Eye (tissue), 1 donor: ENCODE results near the gene SLC66A1.
"Not testable (repeated sequence)": the region's sequence is repeated elsewhere in the genome, so short reads cannot be mapped to it uniquely, and the experiment has no call there.

ENCODE experiments used
- DNase-seq: peaks from one replicate; pipeline ENCODE4 v3.0.0-alpha.2; 2015

The SLC66A1 gene, protein sequence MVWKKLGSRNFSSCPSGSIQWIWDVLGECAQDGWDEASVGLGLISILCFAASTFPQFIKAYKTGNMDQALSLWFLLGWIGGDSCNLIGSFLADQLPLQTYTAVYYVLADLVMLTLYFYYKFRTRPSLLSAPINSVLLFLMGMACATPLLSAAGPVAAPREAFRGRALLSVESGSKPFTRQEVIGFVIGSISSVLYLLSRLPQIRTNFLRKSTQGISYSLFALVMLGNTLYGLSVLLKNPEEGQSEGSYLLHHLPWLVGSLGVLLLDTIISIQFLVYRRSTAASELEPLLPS

DNA sequence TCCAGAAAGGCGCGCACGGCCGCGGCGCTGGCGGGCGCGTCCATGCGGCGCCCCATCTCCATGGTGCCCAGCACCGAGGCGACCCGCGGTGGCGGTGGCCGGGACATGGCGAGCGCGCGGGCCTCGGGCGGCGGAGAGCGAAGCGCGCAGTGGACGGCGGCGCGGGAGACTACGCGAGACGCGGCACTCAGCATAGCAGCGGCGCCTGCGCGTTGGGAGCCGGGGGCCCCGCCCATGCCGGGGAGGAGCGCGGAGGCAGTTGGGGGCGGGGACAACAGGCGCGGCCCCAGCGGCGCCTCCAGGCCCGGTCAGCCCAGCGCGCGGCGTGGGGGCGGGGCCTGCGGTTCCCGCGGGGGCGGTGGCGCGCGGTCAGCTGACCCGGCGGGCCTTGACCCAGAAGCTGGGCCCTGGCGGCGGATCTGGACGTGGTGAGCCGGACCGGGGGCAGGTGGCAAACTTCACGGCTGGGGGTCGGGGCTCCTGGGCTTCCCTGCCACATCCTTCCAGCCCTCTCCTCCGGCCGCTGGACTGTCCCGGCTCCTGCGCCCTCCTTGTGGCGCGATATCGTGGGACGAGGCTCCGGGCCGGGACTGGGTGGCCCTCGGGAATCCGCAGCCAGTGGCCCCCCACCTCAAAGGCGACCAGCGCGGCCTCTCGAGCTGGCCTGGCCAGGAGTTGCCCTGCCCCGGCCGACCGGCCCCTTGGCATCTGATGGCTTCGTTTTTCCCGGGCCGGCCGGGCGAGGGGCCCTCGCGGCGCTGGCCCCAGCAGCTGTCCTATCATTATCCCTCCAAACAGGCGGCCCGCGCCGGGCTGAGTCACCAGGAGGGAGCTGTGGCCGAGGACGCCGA is at the start of gene SLC66A1, which contains the start of gene AKR7A2:
SLC66A1 (plus strand) TSS at position 396 of the 851 bp plus-strand sequence. CDS start 5,352 bp downstream, outside the sequence.
AKR7A2 (minus strand) TSS at position 214 of the 851 bp plus-strand sequence; CDS start at position 194, 20 bp downstream.
- DNase-seq: peak; percentile 97

DNA sequence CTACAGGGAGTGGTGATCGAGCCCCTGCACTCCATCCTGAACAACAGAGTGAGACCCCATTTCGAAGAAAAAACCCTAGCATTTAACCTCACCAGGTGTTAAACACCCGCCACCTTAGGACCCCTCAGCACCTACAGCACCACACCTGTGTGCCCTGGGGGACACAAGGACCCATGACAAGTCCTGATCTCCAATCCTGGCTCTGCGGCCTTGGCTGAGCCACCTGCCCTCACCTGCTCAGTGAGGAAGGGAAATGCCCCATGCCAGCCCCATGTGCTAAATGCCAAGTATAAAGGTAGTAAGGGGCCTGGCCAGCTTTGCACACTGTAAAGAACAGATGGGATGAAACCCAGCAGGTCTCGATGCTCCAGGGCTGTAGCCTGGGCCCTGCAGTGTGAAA is 49.4 kb upstream of the SLC66A1 start:
- no peak for DNase-seq

DNA sequence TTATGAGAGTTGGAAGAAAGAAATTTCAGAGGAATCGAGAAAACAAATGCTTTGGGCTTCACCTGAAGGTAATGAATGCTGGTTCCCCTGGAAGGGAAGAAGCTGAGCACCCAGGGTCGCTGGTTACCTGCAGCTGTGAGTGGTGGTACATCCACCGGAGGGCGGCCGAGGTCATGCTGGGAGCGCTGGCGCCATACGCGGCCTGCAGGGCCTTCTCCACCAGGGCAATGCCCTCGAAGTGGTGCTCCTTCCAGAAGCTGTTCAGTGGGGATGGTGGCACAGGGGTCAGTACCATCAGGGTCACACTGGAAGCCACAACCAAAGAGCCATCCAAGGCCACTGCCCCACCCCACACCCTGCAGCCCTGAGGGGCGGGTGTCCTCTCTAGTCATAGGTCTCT is 43.7 kb upstream of the SLC66A1 start:
- DNase-seq: no peak

DNA sequence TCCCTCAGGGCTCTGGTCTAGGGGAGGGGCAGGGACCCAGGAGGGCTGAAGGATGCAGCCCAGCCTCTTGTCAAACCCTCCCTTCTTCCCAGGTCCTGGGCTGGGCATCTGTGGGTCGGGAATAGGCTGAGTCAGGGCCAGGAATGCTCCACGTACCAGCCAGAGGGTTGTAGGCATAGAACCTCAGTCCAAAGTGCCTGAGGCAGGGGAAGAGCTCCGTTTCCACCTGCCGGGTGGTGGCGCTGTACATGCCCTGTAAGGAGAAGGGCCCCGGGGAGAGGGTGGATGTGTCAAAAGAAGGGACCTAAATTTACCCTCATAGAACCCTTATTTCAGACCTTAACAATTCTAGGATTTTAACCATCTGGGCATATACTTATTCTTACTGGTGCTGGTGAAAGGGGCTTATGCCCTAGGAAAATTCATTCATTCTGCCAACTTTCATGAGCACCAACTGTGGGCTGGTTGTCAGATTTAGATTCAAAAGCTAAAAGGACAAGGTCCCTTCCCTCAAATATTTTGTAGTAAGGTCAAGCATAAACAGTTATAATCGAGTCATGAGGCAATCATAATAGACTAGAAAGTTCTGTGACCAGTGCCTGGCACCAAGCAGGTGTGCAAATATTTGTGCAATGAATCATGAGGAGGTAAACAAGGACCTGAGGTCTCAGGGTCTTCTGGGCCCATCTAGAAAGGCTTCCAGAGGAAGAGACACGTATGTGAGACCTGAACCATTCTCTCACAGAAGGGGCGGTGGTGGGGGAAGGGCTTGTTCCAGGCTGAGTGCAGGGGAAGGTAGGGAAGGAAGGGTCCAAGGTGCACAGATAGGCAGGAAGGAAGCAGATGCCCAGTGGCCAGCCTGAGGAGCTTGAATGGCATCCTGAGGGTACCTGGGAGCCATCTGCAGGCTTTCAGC is 42.4 kb upstream of the SLC66A1 start:
- DNase-seq: not testable (repeated sequence)

DNA sequence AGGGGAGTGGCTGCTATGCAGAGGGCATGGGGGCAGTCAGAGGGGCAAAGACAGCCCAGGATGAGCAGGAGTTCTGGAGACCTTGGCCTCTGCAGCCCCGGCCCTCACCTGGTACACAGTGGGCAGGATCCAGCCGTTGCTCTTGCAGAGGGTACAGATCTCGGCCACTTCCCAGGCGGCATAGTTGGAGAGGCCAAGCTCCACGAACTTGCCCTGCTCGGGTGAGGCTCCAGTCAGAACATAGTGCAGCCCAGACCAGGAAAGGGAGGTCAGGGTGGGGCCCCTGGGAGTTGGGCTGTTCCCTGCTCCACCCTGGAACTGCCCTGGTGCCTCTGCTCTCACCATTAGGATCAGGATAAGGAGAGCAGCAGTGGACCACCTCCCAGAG is 41.8 kb upstream of the SLC66A1 start:
- DNase-seq: not testable (repeated sequence)

DNA sequence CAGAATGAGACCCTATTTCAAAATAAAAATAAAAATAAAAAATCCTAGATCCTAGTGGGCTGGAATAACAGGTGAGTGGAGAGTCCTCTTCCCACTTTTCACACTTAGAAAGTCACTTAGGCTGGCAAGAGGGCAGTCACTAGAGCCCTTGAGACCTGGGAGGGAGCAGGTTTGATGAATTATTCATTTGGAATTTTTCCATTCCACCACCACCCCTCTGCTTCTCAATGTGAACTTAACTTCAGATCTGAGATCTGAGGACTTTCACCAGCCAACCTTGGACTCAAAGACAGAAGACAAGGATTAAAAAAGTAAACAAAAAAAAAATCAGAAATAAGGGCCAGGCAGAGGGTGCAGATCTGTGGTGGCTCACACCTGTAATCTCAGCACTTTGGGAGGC is 40.1 kb upstream of the SLC66A1 start:
- DNase-seq: no peak

DNA sequence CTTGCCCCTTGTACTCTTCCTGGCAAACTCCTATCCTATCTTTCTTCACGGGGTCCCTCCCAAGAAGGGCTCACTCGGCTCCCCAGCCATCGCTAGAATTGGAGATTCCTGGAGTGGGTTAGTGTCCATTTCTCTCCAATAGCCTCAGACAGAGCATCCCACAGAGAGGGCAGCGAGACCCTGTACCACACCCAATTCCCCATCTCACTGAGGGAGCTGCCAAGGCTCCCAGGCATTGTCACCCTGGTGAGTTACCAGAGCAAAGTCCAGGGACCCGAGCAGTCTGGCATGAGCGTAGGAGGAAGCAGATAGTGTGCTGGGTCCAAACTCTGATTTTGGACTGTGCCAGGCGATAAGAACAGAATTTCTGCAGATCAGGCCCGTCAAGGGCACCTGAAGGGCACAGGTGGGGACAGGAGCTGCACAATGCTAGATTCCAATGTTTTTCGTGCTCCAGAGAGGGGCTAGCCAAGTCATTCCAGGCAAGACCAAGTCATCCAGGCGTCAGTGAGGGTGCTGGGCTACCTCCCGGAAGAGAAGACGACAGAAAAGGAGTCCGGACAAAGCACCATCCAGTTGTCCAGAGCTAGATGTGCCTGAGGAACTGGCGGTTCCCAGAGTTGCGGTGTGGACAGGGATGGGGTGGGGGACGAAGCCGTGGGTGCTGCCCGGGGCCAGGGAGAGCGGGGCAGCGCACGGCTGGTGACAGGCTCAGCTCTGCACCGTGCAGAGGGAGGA is 38.9 kb upstream of the SLC66A1 start:
- DNase-seq: no peak

DNA sequence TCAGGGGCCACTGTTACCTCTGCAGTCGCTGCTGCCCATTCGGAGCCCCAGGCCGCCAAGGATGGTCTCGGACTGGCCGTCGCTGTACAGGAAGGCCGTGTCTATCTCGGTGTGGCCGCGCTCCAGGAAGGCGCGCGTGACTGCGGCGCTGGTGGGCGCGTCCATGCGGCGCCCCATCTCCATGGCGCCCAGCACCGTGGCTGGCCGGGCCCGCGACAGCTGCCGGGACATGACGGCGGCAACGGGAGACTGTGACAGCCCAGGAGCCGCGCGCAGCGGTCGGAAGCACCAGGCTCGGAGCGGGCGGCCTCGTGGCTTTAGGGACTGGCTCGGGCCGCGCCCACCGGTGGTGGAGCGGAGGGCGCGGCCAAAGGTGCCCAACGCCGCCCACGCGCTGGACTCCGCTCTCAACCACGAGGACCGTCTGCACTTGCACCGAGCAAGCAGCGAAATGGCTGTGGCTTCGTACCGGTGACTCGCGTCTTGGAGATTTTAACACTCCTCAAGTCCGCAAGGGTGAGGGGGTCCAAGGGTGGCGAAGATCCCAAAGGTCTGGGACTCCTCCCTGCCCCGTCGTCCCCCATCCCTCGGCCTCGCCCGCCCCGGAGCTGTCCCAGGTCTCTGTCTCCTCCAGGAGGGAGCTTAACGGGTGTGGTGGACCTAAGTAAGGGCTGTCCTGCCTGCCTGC is 38.1 kb upstream of the SLC66A1 start:
- DNase-seq: not testable (repeated sequence)

DNA sequence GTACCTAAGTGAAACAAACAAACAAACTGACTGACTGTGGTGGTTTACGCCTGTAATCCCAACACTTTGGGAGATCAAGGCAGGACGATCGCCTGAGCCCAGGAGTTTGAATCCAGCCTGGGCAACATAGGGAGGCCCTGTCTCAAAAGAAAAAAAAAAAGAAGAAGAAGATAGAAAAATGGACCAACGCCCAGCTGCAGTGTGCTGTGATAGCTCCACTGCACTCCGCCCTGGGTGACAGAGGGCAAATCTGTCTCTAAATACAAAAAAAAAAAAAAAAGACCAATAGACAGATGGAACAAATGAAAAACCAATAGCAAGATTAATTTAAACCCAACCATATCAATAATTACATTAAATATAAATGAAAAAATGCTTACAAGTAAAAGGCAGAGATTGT is 37.5 kb upstream of the SLC66A1 start:
- DNase-seq: no peak

DNA sequence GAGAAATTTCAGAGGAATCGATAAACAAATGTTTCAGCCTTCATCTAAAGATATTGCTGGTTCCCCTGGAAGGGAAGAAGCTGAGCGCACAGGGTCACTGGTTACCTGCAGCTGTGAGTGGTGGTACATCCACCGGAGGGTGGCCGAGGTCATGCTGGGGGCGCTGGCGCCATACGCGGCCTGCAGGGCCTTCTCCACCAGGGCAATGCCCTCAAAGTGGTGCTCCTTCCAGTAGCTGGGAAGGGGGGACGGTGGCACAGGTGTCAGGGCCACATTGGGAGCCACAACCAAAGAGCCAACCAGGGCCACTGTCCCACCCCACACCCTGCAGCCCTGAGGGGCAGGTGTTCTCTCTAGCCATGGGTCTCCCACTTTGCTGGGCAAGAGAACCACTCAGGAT is 28.2 kb upstream of the SLC66A1 start:
- DNase-seq: no peak

DNA sequence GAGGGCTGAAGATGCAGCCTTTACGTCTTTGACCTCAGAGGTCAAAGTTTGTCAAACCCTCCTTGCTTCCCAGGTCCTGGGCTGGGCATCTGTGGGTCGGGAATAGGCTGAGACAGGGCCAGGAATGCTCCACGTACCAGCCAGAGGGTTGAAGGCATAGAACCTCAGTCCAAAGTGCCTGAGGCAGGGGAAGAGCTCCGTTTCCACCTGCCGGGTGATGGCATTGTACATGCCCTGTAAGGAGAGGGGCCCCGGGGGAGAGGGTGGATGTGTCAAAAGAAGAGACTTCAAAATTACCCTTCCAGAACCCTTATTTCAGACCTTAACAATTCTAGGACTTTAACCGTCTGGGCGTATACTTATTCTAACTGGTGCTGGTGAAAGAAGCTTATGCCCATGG is 27.2 kb upstream of the SLC66A1 start:
- DNase-seq: no peak

DNA sequence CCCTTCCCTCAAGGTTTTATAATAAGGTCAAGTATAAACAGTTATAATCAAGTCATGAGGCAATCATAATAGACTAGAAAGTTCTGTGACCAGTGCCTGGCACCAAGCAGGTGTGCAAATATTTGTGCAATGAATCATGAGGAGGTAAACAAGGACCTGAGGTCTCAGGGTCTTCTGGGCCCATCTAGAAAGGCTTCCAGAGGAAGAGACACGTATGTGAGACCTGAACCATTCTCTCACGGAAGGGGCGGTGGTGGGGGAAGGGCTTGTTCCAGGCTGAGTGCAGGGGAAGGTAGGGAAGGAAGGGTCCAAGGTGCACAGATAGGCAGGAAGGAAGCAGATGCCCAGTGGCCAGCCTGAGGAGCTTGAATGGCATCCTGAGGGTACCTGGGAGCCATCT is 26.8 kb upstream of the SLC66A1 start:
- DNase-seq: not testable (repeated sequence)

DNA sequence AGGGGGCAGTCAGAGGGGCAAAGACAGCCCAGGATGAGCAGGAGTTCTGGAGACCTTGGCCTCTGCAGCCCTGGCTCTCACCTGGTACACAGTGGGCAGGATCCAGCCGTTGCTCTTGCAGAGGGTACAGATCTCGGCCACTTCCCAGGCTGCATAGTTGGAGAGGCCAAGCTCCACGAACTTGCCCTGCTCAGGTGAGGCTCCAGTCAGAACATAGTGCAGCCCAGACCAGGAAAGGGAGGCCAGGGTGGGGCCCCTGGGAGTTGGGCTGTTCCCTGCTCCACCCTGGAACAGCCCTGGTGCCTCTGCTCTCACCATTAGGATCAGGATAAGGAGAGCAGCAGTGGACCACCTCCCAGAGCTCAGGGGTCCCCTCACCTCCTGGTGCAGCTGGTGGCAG is 26.3 kb upstream of the SLC66A1 start:
- DNase-seq: not testable (repeated sequence)

DNA sequence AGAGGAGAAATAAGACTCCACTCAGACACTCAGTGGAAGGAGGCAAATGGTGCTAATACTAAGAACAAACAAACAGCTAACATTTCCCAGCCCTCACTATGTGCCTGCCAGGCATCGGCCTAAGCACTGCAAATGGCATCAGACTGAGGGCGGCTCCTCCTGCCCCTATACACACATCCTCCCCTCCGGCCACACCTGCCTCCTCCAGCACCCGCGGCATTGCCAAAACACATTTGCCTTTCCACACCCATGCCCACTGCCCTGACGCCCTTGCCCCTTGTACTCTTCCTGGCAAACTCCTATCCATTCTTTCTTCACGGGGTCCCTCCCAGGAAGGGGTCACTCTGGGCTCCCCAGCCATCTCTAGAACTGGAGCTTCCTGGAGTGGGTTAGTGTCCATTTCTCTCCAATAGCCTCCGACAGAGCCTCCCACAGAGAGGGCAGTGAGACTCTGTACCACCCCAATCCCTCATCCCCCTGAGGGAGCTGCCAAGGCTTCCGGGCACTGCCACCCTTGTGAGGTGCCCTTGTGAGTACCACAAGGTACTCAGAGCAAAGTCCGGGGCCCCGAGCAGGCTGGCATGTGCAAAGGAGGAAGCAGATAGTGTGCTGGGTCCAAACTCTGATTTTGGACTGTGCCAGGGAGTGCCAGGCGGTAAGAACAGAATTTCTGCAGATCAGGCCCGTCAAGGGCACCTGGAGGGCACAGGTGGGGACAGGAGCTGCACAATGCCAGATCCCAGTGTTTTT is 24.5 kb upstream of the SLC66A1 start:
- no peak for DNase-seq

DNA sequence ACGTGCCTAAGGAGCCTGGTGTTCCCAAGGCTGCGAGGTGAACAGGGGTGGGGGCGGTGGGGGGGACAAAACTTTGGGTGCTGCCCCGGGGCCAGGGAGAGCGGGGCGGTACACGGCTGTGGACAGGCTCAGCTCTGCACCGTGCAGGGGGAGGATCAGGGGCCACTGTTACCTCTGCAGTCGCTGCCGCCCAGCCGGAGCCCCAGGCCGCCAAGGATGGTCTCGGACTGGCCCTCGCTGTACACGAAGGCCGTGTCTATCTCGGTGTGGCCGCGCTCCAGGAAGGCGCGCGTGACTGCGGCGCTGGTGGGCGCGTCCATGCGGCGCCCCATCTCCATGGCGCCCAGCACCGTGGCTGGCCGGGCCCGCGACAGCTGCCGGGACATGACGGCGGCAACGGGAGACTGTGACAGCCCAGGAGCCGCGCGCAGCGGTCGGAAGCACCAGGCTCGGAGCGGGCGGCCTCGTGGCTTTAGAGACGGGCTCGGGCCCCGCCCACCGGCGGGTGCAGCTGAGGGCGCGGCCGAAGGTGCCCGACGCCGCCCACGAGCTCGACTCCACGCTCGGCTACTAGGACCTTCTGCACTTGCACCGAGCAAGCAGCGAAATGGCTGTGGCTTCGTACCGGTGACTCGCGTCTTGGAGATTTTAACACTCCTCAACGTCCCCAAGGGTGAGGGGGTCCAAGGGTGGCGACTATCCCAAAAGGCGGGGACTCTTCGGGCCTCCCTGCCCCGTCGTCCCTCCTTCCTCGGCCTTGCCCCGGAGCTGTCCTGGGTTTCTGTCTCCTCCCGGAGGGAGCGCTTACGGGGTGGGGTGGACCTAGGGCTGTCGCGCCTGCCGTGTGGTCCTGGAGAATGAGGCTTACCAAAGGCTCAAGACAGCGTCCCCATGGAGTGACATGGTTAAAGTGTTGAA is 23.5 kb upstream of the SLC66A1 start, which contains the start of gene AKR7A3:
AKR7A3 (minus strand) TSS at position 447 of the 918 bp plus-strand sequence; CDS start at position 386, 61 bp downstream.
- DNase-seq: peak; percentile 53

DNA sequence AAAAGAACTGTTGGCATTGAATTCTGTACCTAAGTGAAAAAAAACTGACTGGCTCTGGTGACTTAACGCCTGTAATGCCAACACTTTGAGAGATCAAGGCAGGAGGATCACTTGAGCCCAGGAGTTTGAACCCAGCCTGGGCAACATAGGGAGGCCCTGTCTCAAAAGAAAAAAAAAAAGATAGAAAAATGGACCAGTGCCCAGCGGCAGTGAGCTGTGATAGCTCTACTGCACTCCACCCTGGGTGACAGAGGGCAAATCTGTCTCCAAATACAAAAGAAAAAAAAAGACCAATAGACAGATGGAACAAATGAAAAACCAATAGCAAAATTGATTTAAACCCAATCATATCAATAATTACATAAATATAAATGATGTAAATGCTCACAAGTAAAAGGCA is 22.9 kb upstream of the SLC66A1 start:
- no peak for DNase-seq

DNA sequence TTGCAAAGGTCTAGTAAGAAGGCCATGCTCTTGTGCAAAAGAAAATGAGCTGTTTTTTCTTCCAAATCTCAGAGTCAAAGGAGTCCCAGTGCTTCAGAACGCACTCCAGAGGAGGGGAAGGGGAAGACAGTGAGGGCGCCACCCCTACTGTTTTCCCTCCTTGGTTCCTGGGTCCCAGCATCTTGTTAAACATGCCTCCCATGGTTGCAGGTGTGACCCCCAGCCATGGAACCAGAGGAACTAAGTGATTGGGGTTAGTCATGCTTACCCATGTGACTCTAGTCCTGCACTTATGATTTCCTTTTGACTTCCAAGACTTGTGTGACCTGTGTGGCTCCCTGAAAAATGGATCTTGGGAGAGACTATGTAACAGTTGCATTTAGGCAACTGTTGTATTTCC is 17.5 kb upstream of the SLC66A1 start:
- DNase-seq: no peak

DNA sequence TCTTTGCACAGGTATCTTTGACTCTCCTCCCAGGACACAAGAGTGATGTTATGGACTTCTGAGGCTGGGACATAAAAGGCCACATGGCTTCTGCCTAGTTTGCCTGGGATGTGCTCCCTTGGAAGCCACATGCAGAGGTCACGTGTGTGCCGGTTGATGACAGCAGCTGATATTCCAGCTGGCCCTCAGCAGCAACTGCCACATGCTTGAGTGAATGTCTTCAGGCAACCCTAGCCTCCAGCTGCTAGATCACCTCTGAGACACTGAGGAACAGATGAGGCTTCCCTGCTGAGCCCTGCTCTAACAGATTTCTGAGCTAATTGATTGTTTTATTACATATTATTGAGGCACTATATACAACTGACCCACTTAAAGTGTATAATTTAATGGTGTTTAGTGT is 11.9 kb upstream of the SLC66A1 start:
- DNase-seq: peak; percentile 55

DNA sequence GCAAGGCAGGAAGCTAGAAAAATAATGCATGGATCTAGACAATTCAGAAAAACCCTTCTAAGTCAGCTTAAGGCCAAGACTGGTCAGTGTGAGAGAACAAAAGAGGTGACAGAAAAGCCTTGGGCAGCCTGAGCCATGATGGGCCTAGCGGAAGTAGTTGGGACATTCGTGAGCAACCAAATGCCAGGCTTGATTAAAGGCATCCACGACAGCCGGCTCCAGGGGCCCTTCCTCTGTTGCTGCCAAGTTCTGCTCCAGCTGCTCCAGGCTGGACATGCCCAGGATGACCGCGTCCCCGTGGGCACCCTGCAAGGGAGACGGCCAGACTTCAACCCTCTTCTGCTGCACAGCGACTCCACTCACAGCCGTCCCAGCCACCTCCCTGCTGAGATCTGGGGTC is 8.0 kb upstream of the SLC66A1 start:
- DNase-seq: not testable (repeated sequence)

DNA sequence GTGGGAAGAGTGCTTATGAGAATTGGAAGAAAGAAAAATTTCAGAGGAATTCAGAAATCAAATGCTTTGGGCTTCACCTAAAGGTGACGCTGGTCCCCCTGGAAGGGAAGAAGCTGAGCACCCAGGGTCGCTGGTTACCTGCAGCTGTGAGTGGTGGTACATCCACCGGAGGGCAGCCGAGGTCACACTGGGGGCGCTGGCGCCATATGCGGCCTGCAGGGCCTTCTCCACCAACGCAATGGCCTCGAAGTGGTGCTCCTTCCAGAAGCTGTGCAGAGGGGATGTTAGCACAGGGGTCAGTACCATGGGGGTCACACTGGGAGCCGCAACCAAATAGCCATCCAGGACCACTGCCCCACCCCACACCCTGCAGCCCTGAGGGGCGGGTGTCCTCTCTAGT is 6.2 kb upstream of the SLC66A1 start:
- no peak for DNase-seq
